Transverse colon (tissue), 3 donors: ENCODE measurements around the gene MGARP.

Experiments
- CTCF ChIP-seq, 5 experiments: fragments of 200-600 bp in 3 of 5; fragments of 450-650 bp in 2 of 5; sonication (generic) in 3 of 5; IDR thresholded peaks; 1 replicate in 2 of 5; 2 replicates in 3 of 5; pipeline ENCODE4 v1.5.1; 2016 to 2017; ENCODE audit warnings: antibody characterized with exemption in 5 of 5, inconsistent platforms in 3 of 5, mild to moderate bottlenecking in 2 of 5, moderate library complexity in 1 of 5
- POLR2A ChIP-seq: fragments of 450-650 bp; IDR thresholded peaks from one replicate; pipeline ENCODE4 v1.6.1; 2016; ENCODE audit warnings: antibody characterized with exemption, mild to moderate bottlenecking, moderate library complexity

GRCh38 chr4:139275281-139275735 lies 4.7 kb downstream of the MGARP start:
- TF ChIP-seq CTCF (IDR thresholded peaks at IDR 0.05) (no peak), POLR2A (no peak)
